HL-60 (cell line): ENCODE measurements around the gene ADGRG1.

Source experiments
- DNase-seq, 2 experiments: peaks; one replicate each; pipeline ENCODE4 v3.0.0-alpha.2; 2010 to 2020; ENCODE audit warnings: low read depth in 1 of 2, low spot score in 1 of 2
- H3K27ac ChIP-seq: fragments of 250-450 bp; sonication (Bioruptor Pico); replicated peaks from 2 replicates; pipeline ENCODE4 v1.5.1; 2020; ENCODE audit warnings: mild to moderate bottlenecking, moderate library complexity
- H3K27me3 ChIP-seq: fragments of 250-450 bp; sonication (Bioruptor Pico); 2 replicates; pipeline ENCODE4 v1.5.1; 2021; ENCODE audit warnings: mild to moderate bottlenecking, moderate library complexity; ENCODE audit not compliant: insufficient read depth, poor library complexity, severe bottlenecking
- H3K4me3 ChIP-seq: replicated peaks from 2 replicates; pipeline ENCODE4 v1.5.1; 2011; ENCODE audit warnings: mild to moderate bottlenecking, control low read depth, low read length; ENCODE audit not compliant: insufficient read depth
- CTCF ChIP-seq: IDR thresholded peaks from one replicate; pipeline ENCODE4 v1.5.1; 2011; ENCODE audit warnings: low read length, control low read depth, inconsistent platforms; ENCODE audit not compliant: insufficient read depth
- GABPA ChIP-seq: IDR thresholded peaks from 2 replicates; pipeline ENCODE4 v1.6.1; 2012; ENCODE audit warnings: low read depth
- POLR2AphosphoS5 ChIP-seq: IDR thresholded peaks from 2 replicates; pipeline ENCODE4 v1.6.1; 2012; ENCODE audit warnings: low read depth
- REST ChIP-seq: IDR thresholded peaks from 2 replicates; pipeline ENCODE4 v1.6.1; 2012; ENCODE audit warnings: low read depth; ENCODE audit not compliant: insufficient replicate concordance
- SPI1 ChIP-seq: IDR thresholded peaks from 2 replicates; pipeline ENCODE4 v1.6.1; 2012; ENCODE audit warnings: low read depth, mild to moderate bottlenecking, borderline replicate concordance

The ADGRG1 gene

GRCh38 chr16:57644383-57645014 is 16.1 kb downstream of the ADGRG1 start:
- Histone ChIP-seq H3K4me3 (no peak overlapping the region), H3K27ac (no peak overlapping the region), H3K27me3 (no peaks in the 10 kb centered on the region)
- TF ChIP-seq GABPA (no peak), SPI1 (no peak), REST (no peak), POLR2AphosphoS5 (no peak), CTCF (no peak)
- DNase-seq, result no peak

GRCh38 chr16:57645169-57645568 is 16.7 kb downstream of the ADGRG1 start:
- no peak overlapping the region for H3K4me3 ChIP-seq
- no peak for DNase-seq
- H3K27me3 ChIP-seq, result no peaks in the 10 kb centered on the region
- H3K27ac ChIP-seq, result no peak overlapping the region
- TF ChIP-seq CTCF, result no peak
- TF ChIP-seq POLR2AphosphoS5, result no peak
- no peak for TF ChIP-seq GABPA
- no peak for TF ChIP-seq REST
- TF ChIP-seq SPI1, result no peak

GRCh38 chr16:57645691-57646387 is 17.4 kb downstream of the ADGRG1 start:
- H3K27me3 ChIP-seq, result no peaks in the 10 kb centered on the region
- H3K4me3 ChIP-seq, result no peak overlapping the region
- no peak overlapping the region for H3K27ac ChIP-seq
- DNase-seq, result no peak
- TF ChIP-seq POLR2AphosphoS5 (no peak), GABPA (no peak), REST (no peak), CTCF (no peak), SPI1 (no peak)
